HepG2 (cell line): Measurements from ENCODE around the gene PEPD. TPM values are rescaled to one million over a fixed set of nuclear protein-coding genes. Genes with fewer than 3 reads are reported as not detected.
A peak's percentile ranks its signal among the peaks of the same experiment; 100 is the strongest.

Experiments used
- ATAC-seq: fragments of 200-7000 bp; cut with Tn5 transposase; 3 replicates; pipeline ENCODE4 v1.9.1; 2020; ENCODE audit warnings: mild to moderate bottlenecking, moderate library complexity
- BruUV-seq: library from RNA; stranded (reverse); fragments of 400-500 nt; replicated peaks from 2 replicates; lab custom pipeline; 2021; lab: Mats Ljungman, UMichigan
- CTCF ChIA-PET: fragments of 300-600 bp; formaldehyde crosslinking; extraction: SDS; loops from one replicate; lab custom pipeline; 2021; ENCODE audit warnings: low total read pairs, inconsistent platforms, low intra/inter-chr PET ratio; lab: Yijun Ruan, JAX
- POLR2A ChIA-PET: fragments of 350-600 bp; sonication (Branson Sonifier 250); formaldehyde crosslinking; loops from one replicate; lab custom pipeline; 2020; ENCODE audit warnings: antibody characterized with exemption, inconsistent platforms; lab: Yijun Ruan, JAX
- DNase-seq: peaks from one replicate; pipeline ENCODE4 v3.0.0-alpha.2; 2015; ENCODE audit warnings: low spot score
- FAIRE-seq: peaks from 3 replicates; lab custom pipeline; 2011; peaks lifted over from hg19 to GRCh38; lab: Jason Lieb, UNC
- H2AFZ ChIP-seq: one replicate; pipeline ENCODE4 v1.6.1; 2011; ENCODE audit warnings: low read length, inconsistent platforms
- H3K27ac ChIP-seq: fragments of 300-600 bp; 3 replicates; pipeline ENCODE4 v1.8.0; 2011; ENCODE audit warnings: mixed run types, mild to moderate bottlenecking, mixed read lengths, low read length, inconsistent platforms; ENCODE audit not compliant: insufficient read depth; ENCODE audit errors: extremely low read length
- H3K27me3 ChIP-seq, 2 experiments: fragments of 200-600 bp in 1 of 2; 2 replicates in 1 of 2; 3 replicates in 1 of 2; pipeline versions ENCODE4 v1.6.0 to v1.8.0; 2011; ENCODE audit warnings: low read length in 2 of 2, mild to moderate bottlenecking in 2 of 2, moderate library complexity in 2 of 2, inconsistent platforms in 1 of 2; ENCODE audit not compliant: insufficient read depth in 2 of 2, control insufficient read depth in 1 of 2
- H3K36me3 ChIP-seq, 2 experiments: fragments of 200-600 bp in 1 of 2; replicated peaks in 1 of 2; 2 replicates in 1 of 2; 3 replicates in 1 of 2; pipeline versions ENCODE4 v1.5.1 to v1.8.0; 2011; ENCODE audit warnings: low read length in 2 of 2, inconsistent platforms in 1 of 2; ENCODE audit not compliant: insufficient read depth in 2 of 2, control insufficient read depth in 1 of 2
- H3K4me1 ChIP-seq: 2 replicates; pipeline ENCODE4 v1.5.1; 2012; ENCODE audit warnings: low read length, inconsistent platforms; ENCODE audit not compliant: insufficient read depth
- H3K4me2 ChIP-seq: 2 replicates; pipeline ENCODE4 v1.6.0; 2011; ENCODE audit warnings: low read depth, low read length, inconsistent platforms
- H3K4me3 ChIP-seq, 3 experiments: fragments of 200-600 bp in 1 of 3; sonication (generic), shearing (Covaris generic) in 1 of 3; replicated peaks in 1 of 3; 2 replicates each; pipeline ENCODE4 v1.5.1; 2011 to 2016; ENCODE audit warnings: low read length in 3 of 3, inconsistent platforms in 2 of 3, low read depth in 2 of 3, mild to moderate bottlenecking in 2 of 3, control low read depth in 1 of 3, mixed read lengths in 1 of 3; ENCODE audit not compliant: insufficient read depth in 1 of 3
- H3K79me2 ChIP-seq: one replicate; pipeline ENCODE4 v1.6.1; 2011; ENCODE audit warnings: low read length, inconsistent platforms; ENCODE audit not compliant: insufficient read depth
- H3K9ac ChIP-seq: 2 replicates; pipeline ENCODE4 v1.6.0; 2011; ENCODE audit warnings: mild to moderate bottlenecking, low read depth, low read length, inconsistent platforms; ENCODE audit not compliant: insufficient read depth
- H3K9me3 ChIP-seq: 2 replicates; pipeline ENCODE4 v1.5.1; 2012; ENCODE audit warnings: mild to moderate bottlenecking, low read length
- H4K20me1 ChIP-seq: 2 replicates; pipeline ENCODE4 v1.6.0; 2011; ENCODE audit warnings: inconsistent platforms, mild to moderate bottlenecking, low read length, moderate library complexity; ENCODE audit not compliant: insufficient read depth
- ARID2 ChIP-seq: sonication (generic); formaldehyde crosslinking; IDR thresholded peaks from 2 replicates; pipeline ENCODE4 v1.8.1; 2022; ENCODE audit warnings: mild to moderate bottlenecking, missing genetic modification reagents, borderline replicate concordance
- CHD4 ChIP-seq: fragments of 200-600 bp; sonication (generic); IDR thresholded peaks from 2 replicates; pipeline ENCODE4 v1.7.0; 2017; ENCODE audit warnings: mild to moderate bottlenecking, low read length, borderline replicate concordance
- HNRNPH1 ChIP-seq: fragments of 200-400 bp; formaldehyde crosslinking; optimal IDR thresholded peaks from 2 replicates; pipeline ENCODE3; 2017; ENCODE audit warnings: mild to moderate bottlenecking, low read depth, low read length
- HNRNPK ChIP-seq: fragments of 200-400 bp; formaldehyde crosslinking; IDR thresholded peaks from 2 replicates; pipeline ENCODE4 v1.6.1; 2018; ENCODE audit warnings: low read length, low read depth, moderate library complexity, mild to moderate bottlenecking; ENCODE audit not compliant: poor library complexity, severe bottlenecking
- HNRNPL ChIP-seq: fragments of 200-400 bp; formaldehyde crosslinking; IDR thresholded peaks from 2 replicates; pipeline ENCODE4 v1.6.1; 2017; ENCODE audit warnings: mild to moderate bottlenecking, low read depth, low read length
- JUN ChIP-seq: sonication (generic); formaldehyde crosslinking; IDR thresholded peaks from 2 replicates; pipeline ENCODE4 v1.4.0; 2020; ENCODE audit warnings: mild to moderate bottlenecking, missing genetic modification reagents
- NR3C1 ChIP-seq: sonication (generic); formaldehyde crosslinking; IDR thresholded peaks from 2 replicates; pipeline ENCODE4 v1.4.0; 2020; ENCODE audit warnings: missing genetic modification reagents
- ZNF343 ChIP-seq: sonication (generic); formaldehyde crosslinking; IDR thresholded peaks from 2 replicates; pipeline ENCODE4 v1.4.0; 2020; ENCODE audit warnings: mild to moderate bottlenecking, missing genetic modification reagents
- ZNF354B ChIP-seq: sonication (generic); formaldehyde crosslinking; IDR thresholded peaks from 2 replicates; pipeline ENCODE4 v1.8.0; 2022; ENCODE audit warnings: mild to moderate bottlenecking, missing genetic modification reagents
- WGBS: methylation state at CpG from one replicate; pipeline ENCODE4 v1.1.6; 2017; ENCODE audit warnings: low lambda C conversion rate; 5-methylcytosine and 5-hydroxymethylcytosine counted together
- in situ Hi-C: cut with HindIII; loops from 2 replicates; pipeline ENCODE4 v1.10.0; 2017; ENCODE audit warnings: low pct_unique_long_range_greater_than_20kb; ENCODE audit not compliant: extremely low pct_ligation_motif_present
- intact Hi-C: fragments of 100-400 bp; cut with micrococcal nuclease; formaldehyde crosslinking; loops from one replicate; pipeline ENCODE4 v1.10.0; 2022; ENCODE audit not compliant: unreplicated experiment
- polyA plus RNA-seq, 8 experiments: library from polyadenylated mRNA; depleted of rRNA in 3 of 8; stranded (reverse) in 7 of 8; unstranded in 1 of 8; fragments of >200 nt; fragmentation: Illumina TruSeq in 4 of 8; extraction: Trizol in 4 of 8; gene quantifications; 2 replicates each; pipeline versions ENCODE4 v1.2.1 to v1.2.3, GENCODE V29; 2011 to 2016; ENCODE audit warnings: low read depth in 4 of 8, missing spikeins in 1 of 8, mixed read lengths in 1 of 8; ENCODE audit not compliant: insufficient read depth in 1 of 8
- total RNA-seq, 5 experiments: library from RNA; depleted of rRNA; stranded (reverse); fragments of >200 nt; fragmentation: Illumina TruSeq; extraction: Trizol; gene quantifications; 2 replicates each; pipeline ENCODE4 v1.2.3, GENCODE V29; 2016; ENCODE audit warnings: low read depth in 1 of 5
- TF ChIP-seq, protein P1 (sequence below): sonication (generic); formaldehyde crosslinking; IDR thresholded peaks from 2 replicates; pipeline ENCODE4 v1.4.0; 2020; ENCODE audit warnings: missing genetic modification reagents
- TF ChIP-seq, protein P2 (sequence below): sonication (generic); formaldehyde crosslinking; IDR thresholded peaks from 2 replicates; pipeline ENCODE4 v1.9.0; 2021; ENCODE audit warnings: mild to moderate bottlenecking, missing genetic modification reagents

Gene PEPD
- total and polyA plus RNA-seq, 2 of the 13 experiments (the other 11 are each of a cell fraction or from before 2014, with no cell fraction given), result 60.7 to 75.1 TPM

GRCh38 chr19:33458171-33458633, 63.4 kb downstream of the PEPD start:
- no peak for ATAC-seq
- Histone ChIP-seq H3K4me3 (no peak overlapping the region), H3K36me3 (peaks cover 2 to 9% of the 10 kb centered on the region in 2 experiments; a peak in 4 of 5 replicates), H3K27me3 (no peaks in the 10 kb centered on the region), H3K79me2 (no peaks in the 10 kb centered on the region), H4K20me1 (no peaks in the 10 kb centered on the region), H3K9me3 (no peaks in the 10 kb centered on the region), H3K9ac (no peak overlapping the region), H3K4me1 (no peaks in the 10 kb centered on the region), H3K27ac (no peak overlapping the region)
- CTCF ChIA-PET, result no interaction called here
- DNase-seq, result no peak
- peak; percentile 66 for FAIRE-seq
- in situ Hi-C loops (no loop called here), intact Hi-C loops (no loop called here)
- POLR2A ChIA-PET, result no interaction called here
- 0 out of 2 replicates have a peak, but pooled peaks have one; percentile 36 for TF ChIP-seq HNRNPL
- TF ChIP-seq, protein P1, sequence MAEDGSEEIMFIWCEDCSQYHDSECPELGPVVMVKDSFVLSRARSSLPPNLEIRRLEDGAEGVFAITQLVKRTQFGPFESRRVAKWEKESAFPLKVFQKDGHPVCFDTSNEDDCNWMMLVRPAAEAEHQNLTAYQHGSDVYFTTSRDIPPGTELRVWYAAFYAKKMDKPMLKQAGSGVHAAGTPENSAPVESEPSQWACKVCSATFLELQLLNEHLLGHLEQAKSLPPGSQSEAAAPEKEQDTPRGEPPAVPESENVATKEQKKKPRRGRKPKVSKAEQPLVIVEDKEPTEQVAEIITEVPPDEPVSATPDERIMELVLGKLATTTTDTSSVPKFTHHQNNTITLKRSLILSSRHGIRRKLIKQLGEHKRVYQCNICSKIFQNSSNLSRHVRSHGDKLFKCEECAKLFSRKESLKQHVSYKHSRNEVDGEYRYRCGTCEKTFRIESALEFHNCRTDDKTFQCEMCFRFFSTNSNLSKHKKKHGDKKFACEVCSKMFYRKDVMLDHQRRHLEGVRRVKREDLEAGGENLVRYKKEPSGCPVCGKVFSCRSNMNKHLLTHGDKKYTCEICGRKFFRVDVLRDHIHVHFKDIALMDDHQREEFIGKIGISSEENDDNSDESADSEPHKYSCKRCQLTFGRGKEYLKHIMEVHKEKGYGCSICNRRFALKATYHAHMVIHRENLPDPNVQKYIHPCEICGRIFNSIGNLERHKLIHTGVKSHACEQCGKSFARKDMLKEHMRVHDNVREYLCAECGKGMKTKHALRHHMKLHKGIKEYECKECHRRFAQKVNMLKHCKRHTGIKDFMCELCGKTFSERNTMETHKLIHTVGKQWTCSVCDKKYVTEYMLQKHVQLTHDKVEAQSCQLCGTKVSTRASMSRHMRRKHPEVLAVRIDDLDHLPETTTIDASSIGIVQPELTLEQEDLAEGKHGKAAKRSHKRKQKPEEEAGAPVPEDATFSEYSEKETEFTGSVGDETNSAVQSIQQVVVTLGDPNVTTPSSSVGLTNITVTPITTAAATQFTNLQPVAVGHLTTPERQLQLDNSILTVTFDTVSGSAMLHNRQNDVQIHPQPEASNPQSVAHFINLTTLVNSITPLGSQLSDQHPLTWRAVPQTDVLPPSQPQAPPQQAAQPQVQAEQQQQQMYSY (CRISPR knock-in tag), result no peak
- TF ChIP-seq ZNF354B (CRISPR knock-in tag), result no peak
- TF ChIP-seq, protein P2, sequence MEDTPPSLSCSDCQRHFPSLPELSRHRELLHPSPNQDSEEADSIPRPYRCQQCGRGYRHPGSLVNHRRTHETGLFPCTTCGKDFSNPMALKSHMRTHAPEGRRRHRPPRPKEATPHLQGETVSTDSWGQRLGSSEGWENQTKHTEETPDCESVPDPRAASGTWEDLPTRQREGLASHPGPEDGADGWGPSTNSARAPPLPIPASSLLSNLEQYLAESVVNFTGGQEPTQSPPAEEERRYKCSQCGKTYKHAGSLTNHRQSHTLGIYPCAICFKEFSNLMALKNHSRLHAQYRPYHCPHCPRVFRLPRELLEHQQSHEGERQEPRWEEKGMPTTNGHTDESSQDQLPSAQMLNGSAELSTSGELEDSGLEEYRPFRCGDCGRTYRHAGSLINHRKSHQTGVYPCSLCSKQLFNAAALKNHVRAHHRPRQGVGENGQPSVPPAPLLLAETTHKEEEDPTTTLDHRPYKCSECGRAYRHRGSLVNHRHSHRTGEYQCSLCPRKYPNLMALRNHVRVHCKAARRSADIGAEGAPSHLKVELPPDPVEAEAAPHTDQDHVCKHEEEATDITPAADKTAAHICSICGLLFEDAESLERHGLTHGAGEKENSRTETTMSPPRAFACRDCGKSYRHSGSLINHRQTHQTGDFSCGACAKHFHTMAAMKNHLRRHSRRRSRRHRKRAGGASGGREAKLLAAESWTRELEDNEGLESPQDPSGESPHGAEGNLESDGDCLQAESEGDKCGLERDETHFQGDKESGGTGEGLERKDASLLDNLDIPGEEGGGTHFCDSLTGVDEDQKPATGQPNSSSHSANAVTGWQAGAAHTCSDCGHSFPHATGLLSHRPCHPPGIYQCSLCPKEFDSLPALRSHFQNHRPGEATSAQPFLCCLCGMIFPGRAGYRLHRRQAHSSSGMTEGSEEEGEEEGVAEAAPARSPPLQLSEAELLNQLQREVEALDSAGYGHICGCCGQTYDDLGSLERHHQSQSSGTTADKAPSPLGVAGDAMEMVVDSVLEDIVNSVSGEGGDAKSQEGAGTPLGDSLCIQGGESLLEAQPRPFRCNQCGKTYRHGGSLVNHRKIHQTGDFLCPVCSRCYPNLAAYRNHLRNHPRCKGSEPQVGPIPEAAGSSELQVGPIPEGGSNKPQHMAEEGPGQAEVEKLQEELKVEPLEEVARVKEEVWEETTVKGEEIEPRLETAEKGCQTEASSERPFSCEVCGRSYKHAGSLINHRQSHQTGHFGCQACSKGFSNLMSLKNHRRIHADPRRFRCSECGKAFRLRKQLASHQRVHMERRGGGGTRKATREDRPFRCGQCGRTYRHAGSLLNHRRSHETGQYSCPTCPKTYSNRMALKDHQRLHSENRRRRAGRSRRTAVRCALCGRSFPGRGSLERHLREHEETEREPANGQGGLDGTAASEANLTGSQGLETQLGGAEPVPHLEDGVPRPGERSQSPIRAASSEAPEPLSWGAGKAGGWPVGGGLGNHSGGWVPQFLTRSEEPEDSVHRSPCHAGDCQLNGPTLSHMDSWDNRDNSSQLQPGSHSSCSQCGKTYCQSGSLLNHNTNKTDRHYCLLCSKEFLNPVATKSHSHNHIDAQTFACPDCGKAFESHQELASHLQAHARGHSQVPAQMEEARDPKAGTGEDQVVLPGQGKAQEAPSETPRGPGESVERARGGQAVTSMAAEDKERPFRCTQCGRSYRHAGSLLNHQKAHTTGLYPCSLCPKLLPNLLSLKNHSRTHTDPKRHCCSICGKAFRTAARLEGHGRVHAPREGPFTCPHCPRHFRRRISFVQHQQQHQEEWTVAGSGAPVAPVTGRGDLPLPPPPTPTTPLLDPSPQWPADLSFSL (CRISPR knock-in tag), result peak; percentile 65; the same call in 1 of the 2 replicates
- no peak for TF ChIP-seq JUN (CRISPR knock-in tag)
- no peak for TF ChIP-seq CHD4
- TF ChIP-seq ZNF343 (CRISPR knock-in tag), result no peak
- no peak for TF ChIP-seq NR3C1 (CRISPR knock-in tag)
- TF ChIP-seq HNRNPH1, result no peak
- no peak for TF ChIP-seq HNRNPK
- no peak for TF ChIP-seq ARID2 (CRISPR knock-in tag)
- TF ChIP-seq, all 625 proteins: peak for 2
- Histone ChIP-seq H3K4me2 (no peak overlapping the region), H2AFZ (no peak overlapping the region)
- no TSS peak for BruUV-seq
- 98% methylated on average over 8 of the region's 8 CpGs for WGBS
